ENCODE data around the gene IMPDH2. TPM values are rescaled to one million over a fixed set of nuclear protein-coding genes. Genes with fewer than 3 reads are reported as not detected.
A peak's percentile ranks its signal among the peaks of the same experiment; 100 is the strongest.
"Not testable (repeated sequence)": the region's sequence is repeated elsewhere in the genome, so short reads cannot be mapped to it uniquely, and the experiment has no call there.

The IMPDH2 gene
- total and polyA plus RNA-seq, 2 of the 4 experiments (the other 2 are of a cell fraction): 190 to 296 TPM

- ATAC-seq (ENCODE audit: low read depth); dilution Hi-C loops (cut with HindIII; ENCODE audit: low sequenced_read_pairs, unreplicated experiment); H2BK20ac ChIP-seq (ENCODE audit: low read depth, low read length); H4K91ac ChIP-seq (ENCODE audit: insufficient read depth, low read depth, low read length); H3K18ac ChIP-seq (ENCODE audit: low read depth, low read length); H4K5ac ChIP-seq (ENCODE audit: low read depth, low read length); CTCF ChIA-PET; H4K8ac ChIP-seq (ENCODE audit: low read depth in 2 of 2, low read length in 2 of 2); in situ Hi-C loops (cut with MboI; ENCODE audit: low sequenced_read_pairs); H2AFZ ChIP-seq (replicated peaks; ENCODE audit: low read length, poor library complexity); H3K56ac ChIP-seq (ENCODE audit: extremely low read depth, insufficient read depth, low read length); H3K27ac ChIP-seq (ENCODE audit: insufficient read depth, low read length); DNase-seq; H3K27me3 ChIP-seq (ENCODE audit: control insufficient read depth, insufficient read depth, low read length); H2BK15ac ChIP-seq (ENCODE audit: low read depth, low read length); BruUV-seq (replicated peaks); H2BK5ac ChIP-seq (ENCODE audit: low read depth, low read length, poor library complexity, severe bottlenecking); intact Hi-C loops (cut with micrococcal nuclease); H3K9ac ChIP-seq (ENCODE audit: low read depth, low read length); H3K9me3 ChIP-seq (ENCODE audit: control insufficient read depth, insufficient read depth, low read length); H2BK120ac ChIP-seq (ENCODE audit: low read depth, low read length): not testable (repeated sequence)
- H3K23ac ChIP-seq (ENCODE audit: low read depth, low read length): peak overlapping the region; percentile 21; the same call in 1 of the 2 replicates
- 0 out of 2 replicates have a peak overlapping the region, but pooled peaks have one; percentile 94 for H2AK5ac ChIP-seq (ENCODE audit: low read depth, low read length)
- peaks cover 26% of the 10 kb centered on the region for H3K9me1 ChIP-seq (ENCODE audit: insufficient read depth, low read length)
- H3K4me3 ChIP-seq (ENCODE audit: insufficient read depth, low read depth, low read length): peak overlapping the region; percentile 87
- 0 out of 2 replicates have a peak overlapping the region, but pooled peaks have one; percentile 5 for H3K4ac ChIP-seq (ENCODE audit: low read depth, low read length)
- H3K79me1 ChIP-seq (ENCODE audit: low read depth in 1 of 2, low read length in 2 of 2): peaks cover 4 to 64% of the 10 kb centered on the region in 2 experiments; a peak in 2 of 4 replicates
- POLR2A ChIA-PET (ENCODE audit: unreplicated experiment): interaction anchor here (0.6 to 2.5 kb wide), 3 partner anchors 9 to 420 kb away, joined by 4 to 13 read pairs (median 6); partner anchors contain the start of gene DALRD3
- peak overlapping the region; percentile 92 for H3K4me2 ChIP-seq (ENCODE audit: low read depth, low read length)
- H3K4me1 ChIP-seq (ENCODE audit: control insufficient read depth, insufficient read depth, low read length): peaks cover 13% of the 10 kb centered on the region
- no CpG with 5 or more reads among the region's 5 CpGs for WGBS, 2 experiments (ENCODE audit: extremely low coverage in 2 of 2, insufficient read length in 1 of 2)
- peaks cover 43% of the 10 kb centered on the region for H4K20me1 ChIP-seq (ENCODE audit: insufficient read depth, low read length)
- H3K36me3 ChIP-seq (ENCODE audit: control insufficient read depth, insufficient read depth, low read length): peaks cover 24% of the 10 kb centered on the region
- H2AK9ac ChIP-seq (replicated peaks; ENCODE audit: low read depth, low read length, poor library complexity): peak overlapping the region; percentile 99
- 0 out of 2 replicates have a peak overlapping the region, but pooled peaks have one; percentile 12 for H3K14ac ChIP-seq (replicated peaks; ENCODE audit: low read depth, low read length)
Measured at GRCh38 chr3:49008627-49009026, 20.6 kb downstream of the IMPDH2 start.

Data from IMR-90 (cell line).